SU-DHL-6 (cell line): ENCODE data around the gene NEURL4.

Experiments used
- H2AFZ ChIP-seq: fragments of 200-600 bp; sonication (generic); 2 replicates; pipeline ENCODE4 v1.6.1; 2014; ENCODE audit warnings: low read depth, mild to moderate bottlenecking, moderate library complexity, mixed read lengths, antibody characterized with exemption, low read length; ENCODE audit not compliant: severe bottlenecking
- H3F3A ChIP-seq: fragments of 200-600 bp; shearing (Covaris generic); 2 replicates; pipeline ENCODE4 v1.6.0; 2016; ENCODE audit warnings: antibody characterized with exemption, mild to moderate bottlenecking; ENCODE audit not compliant: insufficient read depth
- H3K27ac ChIP-seq: fragments of 200-600 bp; sonication (generic); 2 replicates; pipeline ENCODE4 v1.5.1; 2016; ENCODE audit warnings: low read depth, mild to moderate bottlenecking, low read length, moderate library complexity, mixed read lengths
- H3K27me3 ChIP-seq: fragments of 200-600 bp; sonication (generic), shearing (Covaris generic); 2 replicates; pipeline ENCODE4 v1.6.0; 2014; ENCODE audit warnings: mild to moderate bottlenecking, low read length
- H3K36me3 ChIP-seq: fragments of 200-600 bp; sonication (generic); 2 replicates; pipeline ENCODE4 v1.6.1; 2014; ENCODE audit warnings: mild to moderate bottlenecking, low read length, mixed read lengths
- H3K4me2 ChIP-seq: fragments of 300-600, 200-600 bp; shearing (Covaris generic), sonication (generic); 2 replicates; pipeline ENCODE4 v1.6.0; 2014; ENCODE audit warnings: low read length, low read depth, mild to moderate bottlenecking; ENCODE audit not compliant: poor library complexity, severe bottlenecking
- H3K4me3 ChIP-seq: fragments of 200-600 bp; sonication (generic); 2 replicates; pipeline ENCODE4 v1.5.1; 2014; ENCODE audit warnings: antibody characterized with exemption, low read length, mild to moderate bottlenecking, mixed read lengths; ENCODE audit not compliant: insufficient read depth, poor library complexity, severe bottlenecking
- H3K79me2 ChIP-seq: fragments of 200-600 bp; sonication (generic); 2 replicates; pipeline ENCODE4 v1.6.1; 2014; ENCODE audit warnings: mild to moderate bottlenecking, low read length, moderate library complexity; ENCODE audit not compliant: insufficient read depth
- H3K9ac ChIP-seq: fragments of 200-600 bp; sonication (generic); 2 replicates; pipeline ENCODE4 v1.7.0; 2014; ENCODE audit warnings: mild to moderate bottlenecking, low read length
- H3K9me2 ChIP-seq: fragments of 200-600 bp; sonication (generic); replicated peaks from 2 replicates; pipeline ENCODE4 v1.6.1; 2014; ENCODE audit warnings: low read length; ENCODE audit not compliant: insufficient read depth
- H3K9me3 ChIP-seq: fragments of 200-600 bp; sonication (generic); 2 replicates; pipeline ENCODE4 v1.6.1; 2014; ENCODE audit warnings: low read length, mixed read lengths; ENCODE audit not compliant: insufficient read depth
- H4K20me1 ChIP-seq: fragments of 200-600 bp; sonication (generic); 2 replicates; pipeline ENCODE4 v1.6.1; 2014; ENCODE audit warnings: low read depth, mild to moderate bottlenecking, antibody characterized with exemption, low read length, moderate library complexity, mixed read lengths
- CTCF ChIP-seq: fragments of 200-600 bp; sonication (generic); IDR thresholded peaks from one replicate; pipeline ENCODE4 v1.5.1; 2017; ENCODE audit warnings: antibody characterized with exemption, mild to moderate bottlenecking, low read length, moderate library complexity; ENCODE audit not compliant: insufficient read depth, poor library complexity, severe bottlenecking
- EZH2phosphoT487 ChIP-seq: fragments of 200-600 bp; sonication (generic), shearing (Covaris generic); conservative IDR thresholded peaks from 2 replicates; pipeline ENCODE4 v1.6.1; 2018; ENCODE audit warnings: mild to moderate bottlenecking, antibody characterized with exemption, low read length, moderate library complexity, mixed read lengths

Gene NEURL4

DNA sequence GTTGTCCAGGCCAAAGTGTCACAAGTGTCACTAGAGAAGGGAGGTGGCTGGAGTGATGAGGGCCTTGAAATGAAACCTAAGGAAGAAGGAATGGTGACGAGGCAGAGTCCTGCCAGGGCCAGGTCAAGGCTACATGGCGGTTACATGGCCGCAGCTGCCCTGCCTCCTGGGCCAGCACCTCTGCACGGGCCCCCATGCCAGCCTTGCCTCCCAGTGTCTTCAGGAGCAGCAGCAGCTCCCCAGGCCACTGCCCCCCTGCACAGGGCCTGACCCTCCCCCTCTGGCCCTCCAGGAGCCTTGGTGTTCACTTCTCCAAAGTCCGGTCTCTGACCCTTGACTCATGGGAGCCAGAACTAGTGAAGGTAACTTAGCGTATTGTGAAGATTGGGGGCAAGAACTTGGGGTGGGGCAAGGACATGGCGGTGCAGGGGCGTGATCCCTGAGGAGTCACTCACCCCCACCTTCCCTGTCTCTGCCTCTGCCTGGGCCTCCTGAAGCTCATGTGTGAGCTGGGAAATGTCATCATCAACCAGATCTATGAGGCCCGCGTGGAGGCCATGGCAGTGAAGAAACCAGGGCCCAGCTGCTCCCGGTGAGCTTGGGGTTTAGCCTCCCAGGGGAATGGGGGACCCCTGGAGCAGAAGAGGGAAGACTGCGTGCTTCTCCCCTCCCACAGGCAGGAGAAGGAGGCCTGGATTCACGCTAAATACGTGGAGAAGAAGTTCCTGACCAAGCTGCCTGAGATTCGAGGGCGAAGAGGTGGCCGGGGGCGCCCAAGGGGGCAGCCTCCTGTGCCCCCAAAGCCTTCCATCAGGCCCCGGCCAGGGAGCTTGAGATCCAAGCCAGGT lies 18.7 kb upstream of the NEURL4 start:
- no peak for TF ChIP-seq CTCF

DNA sequence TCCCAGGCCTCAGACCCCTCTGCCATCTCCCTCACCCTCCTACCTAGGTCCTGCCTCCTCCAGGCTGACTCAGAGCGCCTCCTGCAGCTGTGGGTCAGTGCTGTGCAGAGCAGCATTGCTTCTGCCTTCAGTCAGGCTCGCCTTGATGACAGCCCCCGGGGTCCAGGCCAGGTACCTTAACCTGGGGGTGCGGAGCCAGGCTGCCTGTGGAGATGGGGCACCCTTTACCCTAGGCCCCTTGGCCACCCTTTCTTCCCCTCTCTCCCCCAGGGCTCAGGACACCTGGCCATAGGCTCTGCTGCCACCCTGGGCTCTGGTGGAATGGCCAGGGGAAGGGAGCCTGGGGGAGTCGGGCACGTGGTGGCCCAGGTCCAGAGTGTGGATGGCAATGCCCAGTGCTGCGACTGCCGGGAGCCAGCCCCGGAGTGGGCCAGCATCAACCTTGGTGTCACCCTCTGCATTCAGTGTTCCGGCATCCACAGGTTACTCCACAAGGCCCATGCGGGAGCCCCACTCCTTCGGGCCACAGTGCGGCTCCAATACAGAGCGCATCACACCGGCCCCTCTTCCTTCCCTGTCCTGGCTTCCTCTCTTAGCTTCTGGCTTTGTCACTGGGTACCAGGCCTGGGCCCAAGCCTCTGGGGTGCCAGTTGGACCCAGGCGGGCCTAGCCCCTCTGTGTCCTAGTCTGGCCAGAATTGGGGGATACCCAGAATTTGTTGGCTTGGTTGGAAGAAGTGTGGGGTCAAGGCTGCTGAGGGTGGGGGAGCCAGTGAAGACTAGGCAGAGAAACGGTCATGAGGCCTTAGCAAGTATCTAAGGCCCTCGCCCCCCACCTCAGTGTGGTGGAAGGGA lies 17.9 kb upstream of the NEURL4 start:
- Histone ChIP-seq H3K79me2 (no peaks in the 10 kb centered on the region), H3K4me3 (no peak overlapping the region), H3K9me2 (no peaks in the 10 kb centered on the region), H3K27me3 (no peaks in the 10 kb centered on the region), H3K36me3 (no peaks in the 10 kb centered on the region), H3F3A (peaks cover 13% of the 10 kb centered on the region), H3K9ac (no peak overlapping the region), H3K9me3 (no peaks in the 10 kb centered on the region), H2AFZ (no peak overlapping the region), H3K27ac (no peak overlapping the region), H3K4me2 (no peak overlapping the region), H4K20me1 (no peaks in the 10 kb centered on the region)
- TF ChIP-seq EZH2phosphoT487 (no peak), CTCF (no peak)

More for the DNA sequence above, 18.7 kb upstream of the NEURL4 start:
- Histone ChIP-seq H3K79me2 (no peaks in the 10 kb centered on the region), H3K9me2 (no peaks in the 10 kb centered on the region), H3K36me3 (no peaks in the 10 kb centered on the region), H2AFZ (no peak overlapping the region), H3K4me3 (no peak overlapping the region), H3K9me3 (no peaks in the 10 kb centered on the region), H3K27ac (no peak overlapping the region), H4K20me1 (no peaks in the 10 kb centered on the region), H3K9ac (no peak overlapping the region), H3K4me2 (no peak overlapping the region), H3F3A (peaks cover 13% of the 10 kb centered on the region), H3K27me3 (no peaks in the 10 kb centered on the region)

- no peaks in the 10 kb centered on the region for H3K9me2 ChIP-seq
- H3K27me3 ChIP-seq, result no peaks in the 10 kb centered on the region
- TF ChIP-seq CTCF, result no peak
- no peak for TF ChIP-seq EZH2phosphoT487
- no peak overlapping the region for H2AFZ ChIP-seq
- H3K4me3 ChIP-seq, result no peak overlapping the region
- no peak overlapping the region for H3K4me2 ChIP-seq
- H3K36me3 ChIP-seq, result no peaks in the 10 kb centered on the region; the same call in 1 of the 2 replicates
- no peak overlapping the region for H3K9ac ChIP-seq
- H3K79me2 ChIP-seq, result no peaks in the 10 kb centered on the region
- H3K27ac ChIP-seq, result no peak overlapping the region
- H3K9me3 ChIP-seq, result no peaks in the 10 kb centered on the region
- H4K20me1 ChIP-seq, result no peaks in the 10 kb centered on the region
- no peaks in the 10 kb centered on the region for H3F3A ChIP-seq
Observed at GRCh38 chr17:7343250-7343649, 14.1 kb upstream of the NEURL4 start.
